Stomach (tissue), 9 donors: ENCODE results near the gene TFDP2. TPM values are rescaled to one million over a fixed set of nuclear protein-coding genes. Genes with fewer than 3 reads are reported as not detected.

ENCODE experiments used
- DNase-seq, 2 donors: peaks; one replicate each; pipeline versions ENCODE4 v3.0.0 to v3.0.0-alpha.2; 2013 to 2019
- H3K27ac ChIP-seq, 5 donors: fragments of 200-600 bp in 4 of 5; sonication (generic) in 4 of 5; one replicate each; pipeline ENCODE4 v1.5.1; 2013 to 2019; ENCODE audit warnings: mild to moderate bottlenecking in 1 of 5, moderate library complexity in 1 of 5
- H3K27me3 ChIP-seq, 3 donors: fragments of 200-600 bp; sonication (generic); one replicate each; pipeline ENCODE4 v1.5.1; 2017 to 2019; ENCODE audit warnings: mixed run types in 1 of 3
- H3K36me3 ChIP-seq, 4 donors: fragments of 200-600 bp; sonication (generic); 1 replicate in 3 of 4; 2 replicates in 1 of 4; pipeline ENCODE4 v1.5.1; 2016 to 2019
- H3K4me1 ChIP-seq, 4 donors: fragments of 200-600 bp; sonication (generic); one replicate each; pipeline ENCODE4 v1.5.1; 2016 to 2019
- H3K4me3 ChIP-seq, 4 donors: fragments of 200-600 bp; sonication (generic) in 3 of 4; one replicate each; pipeline ENCODE4 v1.5.1; 2016 to 2019; ENCODE audit warnings: mild to moderate bottlenecking in 1 of 4
- H3K9me3 ChIP-seq, 4 donors: fragments of 200-600 bp; sonication (generic); one replicate each; pipeline ENCODE4 v1.5.1; 2016 to 2019
- EP300 ChIP-seq: sonication (generic); formaldehyde crosslinking; IDR thresholded peaks from one replicate; pipeline ENCODE4 v1.6.1; 2017; ENCODE audit warnings: antibody characterized with exemption
- POLR2A ChIP-seq, 4 donors: fragments of 450-650 bp; IDR thresholded peaks; one replicate each; pipeline ENCODE4 v1.6.1; 2016; ENCODE audit warnings: antibody characterized with exemption in 4 of 4, control low read depth in 2 of 4, mild to moderate bottlenecking in 1 of 4, moderate library complexity in 1 of 4
- POLR2AphosphoS5 ChIP-seq, 3 donors: sonication (generic); formaldehyde crosslinking; IDR thresholded peaks; one replicate each; pipeline ENCODE4 v1.6.1; 2016; ENCODE audit warnings: antibody characterized with exemption in 3 of 3
- WGBS, 5 donors: extraction: QIAGEN DNeasy Blood & Tissue Kit in 3 of 5; methylation state at CpG; one replicate each; pipeline versions ENCODE4 v1.1.5 to v1.1.7; 2013 to 2018; 5-methylcytosine and 5-hydroxymethylcytosine counted together
- intact Hi-C: fragments of 100-400 bp; cut with DNase I; formaldehyde crosslinking; loops from one replicate; pipeline ENCODE4 v1.15.1; 2023; ENCODE audit warnings: low total_unique reads
- polyA plus RNA-seq, 3 donors: library from polyadenylated mRNA; stranded (reverse); fragments of 200-250 nt; gene quantifications; one replicate each; pipeline ENCODE4 v1.2.3, GENCODE V29; 2013
- total RNA-seq, 5 donors: library from RNA; depleted of rRNA; stranded (reverse); fragments of >200 nt; gene quantifications; one replicate each; pipeline versions ENCODE4 v1.1.0 to v1.2.3, GENCODE V29; 2014 to 2016
- TF ChIP-seq, protein P1 (sequence below), 7 experiments: fragments of 450-650 bp in 4 of 7; fragments of 200-600 bp in 3 of 7; sonication (generic) in 3 of 7; IDR thresholded peaks; one replicate each; pipeline ENCODE4 v1.5.1; 2016 to 2019; ENCODE audit warnings: antibody characterized with exemption in 7 of 7, control low read depth in 2 of 7, mild to moderate bottlenecking in 1 of 7
- donor health status: healthy with polysubstance abuse.
- donor health status: Bipolar disorder and iron deficiency.
- donor health status: healthy.

Gene TFDP2
- total and polyA plus RNA-seq, 8 donors = 8.7 to 180 (median 55.7) TPM

- TF ChIP-seq EP300 = no peak
- TF ChIP-seq, protein P1, sequence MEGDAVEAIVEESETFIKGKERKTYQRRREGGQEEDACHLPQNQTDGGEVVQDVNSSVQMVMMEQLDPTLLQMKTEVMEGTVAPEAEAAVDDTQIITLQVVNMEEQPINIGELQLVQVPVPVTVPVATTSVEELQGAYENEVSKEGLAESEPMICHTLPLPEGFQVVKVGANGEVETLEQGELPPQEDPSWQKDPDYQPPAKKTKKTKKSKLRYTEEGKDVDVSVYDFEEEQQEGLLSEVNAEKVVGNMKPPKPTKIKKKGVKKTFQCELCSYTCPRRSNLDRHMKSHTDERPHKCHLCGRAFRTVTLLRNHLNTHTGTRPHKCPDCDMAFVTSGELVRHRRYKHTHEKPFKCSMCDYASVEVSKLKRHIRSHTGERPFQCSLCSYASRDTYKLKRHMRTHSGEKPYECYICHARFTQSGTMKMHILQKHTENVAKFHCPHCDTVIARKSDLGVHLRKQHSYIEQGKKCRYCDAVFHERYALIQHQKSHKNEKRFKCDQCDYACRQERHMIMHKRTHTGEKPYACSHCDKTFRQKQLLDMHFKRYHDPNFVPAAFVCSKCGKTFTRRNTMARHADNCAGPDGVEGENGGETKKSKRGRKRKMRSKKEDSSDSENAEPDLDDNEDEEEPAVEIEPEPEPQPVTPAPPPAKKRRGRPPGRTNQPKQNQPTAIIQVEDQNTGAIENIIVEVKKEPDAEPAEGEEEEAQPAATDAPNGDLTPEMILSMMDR (IDR thresholded peaks at IDR 0.05) = no peak
- TF ChIP-seq POLR2AphosphoS5 (IDR thresholded peaks at IDR 0.05) = no peak
- TF ChIP-seq POLR2A (IDR thresholded peaks at IDR 0.05) = no peak
- DNase-seq = no peak
- H3K27ac ChIP-seq = no peak overlapping the region
- no peaks in the 10 kb centered on the region for H3K4me1 ChIP-seq
- H3K36me3 ChIP-seq = peaks cover 0 to 89% (median 84%) of the 10 kb centered on the region in 4 donors
- H3K4me3 ChIP-seq = no peak overlapping the region
- H3K27me3 ChIP-seq = no peaks in the 10 kb centered on the region
- intact Hi-C loops = no loop called here
- H3K9me3 ChIP-seq = no peaks in the 10 kb centered on the region
- WGBS, 5 donors = 78 to 91% (median 88%) methylated on average over 1 of the region's 1 CpG
Observed at GRCh38 chr3:142175478-142175877, 26.1 kb upstream of the TFDP2 start.

- Histone ChIP-seq H3K36me3 (peaks cover 4 to 89% (median 84%) of the 10 kb centered on the region in 4 donors), H3K27me3 (no peaks in the 10 kb centered on the region), H3K9me3 (no peaks in the 10 kb centered on the region), H3K4me3 (no peak overlapping the region), H3K4me1 (no peaks in the 10 kb centered on the region), H3K27ac (no peak overlapping the region)
- TF ChIP-seq, protein P1 (IDR thresholded peaks at IDR 0.05) = no peak
- TF ChIP-seq POLR2A (IDR thresholded peaks at IDR 0.05) (no peak), POLR2AphosphoS5 (IDR thresholded peaks at IDR 0.05) (no peak), EP300 (no peak)
- 92 to 95% (median 93%) methylated on average over 2 of the region's 2 CpGs for WGBS, 5 donors
- intact Hi-C loops = no loop called here
- DNase-seq = no peak
Observed at GRCh38 chr3:142174559-142174958, 25.2 kb upstream of the TFDP2 start.

DNA sequence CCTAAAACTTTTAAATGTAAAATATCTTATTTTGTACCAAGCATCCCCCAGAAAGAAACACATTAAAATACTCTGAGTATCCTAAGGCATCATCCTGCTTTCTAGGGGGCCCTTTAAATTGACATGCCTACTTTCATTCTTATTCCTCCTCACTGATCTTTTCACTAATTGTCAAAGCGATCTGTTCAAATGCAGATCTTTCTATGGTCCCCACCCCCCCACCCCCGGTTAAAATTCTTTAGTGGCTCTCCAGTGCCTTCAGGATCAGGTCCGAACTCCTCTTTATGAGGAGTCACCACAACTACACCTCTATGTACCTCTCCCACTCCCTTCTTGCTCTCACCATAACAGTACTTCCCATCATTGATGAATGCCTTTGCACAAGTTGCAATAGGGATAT, 19.2 kb upstream of the TFDP2 start:
- no peak for TF ChIP-seq POLR2A (IDR thresholded peaks at IDR 0.05)
- no peak for TF ChIP-seq EP300
- TF ChIP-seq POLR2AphosphoS5 (IDR thresholded peaks at IDR 0.05) = no peak
- H3K4me1 ChIP-seq = no peaks in the 10 kb centered on the region
- peaks cover 5 to 83% (median 79%) of the 10 kb centered on the region in 4 donors for H3K36me3 ChIP-seq
- no peaks in the 10 kb centered on the region for H3K27me3 ChIP-seq
- H3K27ac ChIP-seq = no peak overlapping the region
- no peaks in the 10 kb centered on the region for H3K9me3 ChIP-seq
- no peak for DNase-seq
- intact Hi-C loops = no loop called here
- 81 to 90% (median 83%) methylated on average over 3 of the region's 3 CpGs for WGBS, 5 donors
- H3K4me3 ChIP-seq = no peak overlapping the region

GRCh38 chr3:142165194-142165593, 15.8 kb upstream of the TFDP2 start:
- DNase-seq = no peak
- Histone ChIP-seq H3K27me3 (no peaks in the 10 kb centered on the region), H3K36me3 (peaks cover 5 to 75% (median 62%) of the 10 kb centered on the region in 4 donors), H3K4me3 (no peak overlapping the region), H3K27ac (no peak overlapping the region), H3K4me1 (no peaks in the 10 kb centered on the region), H3K9me3 (no peaks in the 10 kb centered on the region)
- 93 to 99% (median 97%) methylated on average over 3 of the region's 3 CpGs for WGBS, 5 donors
- intact Hi-C loops = no loop called here
- TF ChIP-seq EP300 (no peak), POLR2AphosphoS5 (IDR thresholded peaks at IDR 0.05) (no peak), POLR2A (IDR thresholded peaks at IDR 0.05) (no peak)
- TF ChIP-seq, protein P1 (IDR thresholded peaks at IDR 0.05) = no peak

DNA sequence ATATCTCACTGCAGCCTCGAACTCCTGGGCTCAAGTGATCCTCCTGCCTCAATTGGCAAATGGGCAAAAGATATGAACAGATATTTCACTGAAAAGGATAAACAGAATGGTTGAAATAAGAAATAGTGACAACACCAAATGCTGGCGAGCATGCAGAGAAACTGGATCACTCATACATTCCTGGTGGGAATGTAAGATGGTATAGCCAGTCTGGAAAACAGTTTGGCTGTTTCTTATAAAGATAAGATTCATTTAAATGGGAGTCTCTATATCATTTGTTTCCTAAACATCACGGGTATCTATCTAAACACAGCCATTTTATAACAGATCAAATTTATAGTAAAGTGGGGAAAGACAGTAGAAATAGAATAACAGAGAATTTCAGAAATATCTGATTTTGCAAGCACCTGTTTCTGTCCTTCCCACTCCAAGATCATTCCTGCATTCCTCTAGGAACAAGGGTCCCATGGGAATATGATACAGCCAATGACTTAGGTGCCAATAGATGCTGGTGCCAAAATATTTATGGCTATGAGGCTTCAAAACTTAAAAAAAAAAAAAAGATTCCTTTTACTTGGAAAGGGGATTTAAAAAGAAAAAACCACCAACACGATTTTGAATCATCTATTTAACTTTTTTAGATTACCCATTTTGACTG, 9.9 kb upstream of the TFDP2 start:
- intact Hi-C loops = no loop called here
- WGBS, 5 donors = 74 to 85% (median 76%) methylated on average over 4 of the region's 4 CpGs

More for the DNA sequence above, 9.9 kb upstream of the TFDP2 start:
- H3K27me3 ChIP-seq = no peaks in the 10 kb centered on the region
- H3K4me3 ChIP-seq = no peak overlapping the region
- DNase-seq = no peak
- H3K4me1 ChIP-seq = no peaks in the 10 kb centered on the region
- TF ChIP-seq POLR2A (IDR thresholded peaks at IDR 0.05) (no peak), POLR2AphosphoS5 (IDR thresholded peaks at IDR 0.05) (no peak), EP300 (no peak)
- TF ChIP-seq, protein P1 (IDR thresholded peaks at IDR 0.05) = no peak
- no peak overlapping the region for H3K27ac ChIP-seq
- peaks cover 0 to 25% (median 19%) of the 10 kb centered on the region in 4 donors for H3K36me3 ChIP-seq
- H3K9me3 ChIP-seq = no peaks in the 10 kb centered on the region
